Common myeloid progenitor, CD34-positive (primary cell): ENCODE measurements around the gene HMGXB3.

Experiments used
- CTCF ChIA-PET: fragments of 350-600 bp; sonication (Branson Sonifier 250); formaldehyde crosslinking; loops from one replicate; lab custom pipeline; 2021; ENCODE audit warnings: antibody characterized with exemption; lab: Charles Lee
- POLR2A ChIA-PET: fragments of 350-600 bp; sonication (Branson Sonifier 250); formaldehyde crosslinking; loops from one replicate; lab custom pipeline; 2021; ENCODE audit warnings: antibody characterized with exemption; lab: Charles Lee
- DNase-seq, 3 donors: peaks; one replicate each; pipeline versions ENCODE4 v3.0.0 to v3.0.0-alpha.2; 2013
- H3K27ac ChIP-seq, 2 experiments: 1 replicate in 1 of 2; 2 replicates in 1 of 2; pipeline ENCODE4 v1.7.0; 2013; ENCODE audit warnings: inconsistent platforms in 2 of 2, low read length in 2 of 2, mild to moderate bottlenecking in 2 of 2, low read depth in 1 of 2, moderate library complexity in 1 of 2; ENCODE audit not compliant: severe bottlenecking in 2 of 2, insufficient read depth in 1 of 2, poor library complexity in 1 of 2
- H3K27me3 ChIP-seq, 5 experiments: replicated peaks in 2 of 5; 1 replicate in 3 of 5; 2 replicates in 2 of 5; pipeline versions ENCODE4 v1.6.1 to v1.7.0; 2013; ENCODE audit warnings: low read length in 4 of 5, mild to moderate bottlenecking in 2 of 5, moderate library complexity in 2 of 5, inconsistent platforms in 1 of 5; ENCODE audit not compliant: insufficient read depth in 5 of 5, control insufficient read depth in 4 of 5
- H3K36me3 ChIP-seq, 4 experiments: 1 replicate in 2 of 4; 2 replicates in 2 of 4; pipeline versions ENCODE4 v1.6.1 to v1.7.0; 2013; ENCODE audit warnings: low read length in 3 of 4, control low read depth in 1 of 4, mild to moderate bottlenecking in 1 of 4; ENCODE audit not compliant: control insufficient read depth in 4 of 4, insufficient read depth in 4 of 4
- H3K4me1 ChIP-seq, 4 experiments: 1 replicate in 3 of 4; 2 replicates in 1 of 4; pipeline versions ENCODE4 v1.6.1 to v1.7.1; 2013; ENCODE audit warnings: low read length in 3 of 4, mild to moderate bottlenecking in 3 of 4, control low read depth in 1 of 4, inconsistent platforms in 1 of 4, moderate library complexity in 1 of 4; ENCODE audit not compliant: control insufficient read depth in 4 of 4, insufficient read depth in 4 of 4; ENCODE audit errors: control extremely low read depth in 1 of 4
- H3K4me3 ChIP-seq, 7 experiments: 1 replicate in 4 of 7; 2 replicates in 3 of 7; pipeline versions ENCODE4 v1.5.1 to v1.7.0; 2013; ENCODE audit warnings: mild to moderate bottlenecking in 7 of 7, low read length in 6 of 7, moderate library complexity in 6 of 7, inconsistent platforms in 2 of 7, low read depth in 2 of 7, control low read depth in 1 of 7; ENCODE audit not compliant: insufficient read depth in 4 of 7, control insufficient read depth in 1 of 7; ENCODE audit errors: extremely low read depth in 1 of 7
- H3K9me3 ChIP-seq, 5 experiments: 1 replicate in 4 of 5; 2 replicates in 1 of 5; pipeline versions ENCODE4 v1.6.1 to v1.7.1; 2013; ENCODE audit warnings: low read length in 4 of 5, mild to moderate bottlenecking in 2 of 5, inconsistent platforms in 1 of 5, low read depth in 1 of 5, moderate library complexity in 1 of 5; ENCODE audit not compliant: control insufficient read depth in 4 of 5, insufficient read depth in 2 of 5; ENCODE audit errors: control extremely low read depth in 1 of 5
- WGBS: methylation state at CpG from one replicate; pipeline ENCODE4 v1.1.5; 2013; ENCODE audit not compliant: insufficient coverage; 5-methylcytosine and 5-hydroxymethylcytosine counted together

HMGXB3 gene

DNA sequence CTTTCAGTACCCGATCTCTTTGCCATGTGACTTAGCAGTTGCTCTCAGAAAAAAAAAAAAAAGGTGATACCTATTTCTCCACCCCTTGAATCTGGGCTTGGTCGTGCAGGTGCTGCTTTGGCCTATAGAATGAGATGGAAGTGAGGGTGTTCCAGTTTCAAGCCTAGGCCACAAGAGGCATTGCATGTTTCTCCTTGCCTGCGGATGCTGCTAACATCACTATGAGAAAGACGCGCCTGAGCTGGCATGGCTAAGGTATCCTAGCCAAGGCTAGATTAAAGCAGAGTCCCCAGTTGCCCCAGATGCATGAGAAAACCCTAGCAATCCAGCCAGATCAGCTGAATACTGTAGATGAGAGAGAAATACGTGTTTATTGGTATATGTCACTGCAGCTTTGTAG is 100.5 kb downstream of the HMGXB3 start:
- WGBS: 82% methylated on average over 4 of the region's 6 CpGs
- H3K36me3 ChIP-seq: no peaks in the 10 kb centered on the region
- ChIA-PET POLR2A (no interaction called here), CTCF (interaction anchor here (0.9 to 1.7 kb wide), 3 partner anchors 15 to 411 kb away, joined by 3 to 5 read pairs (median 3); no protein-coding TSS in a partner anchor)
- no peak overlapping the region for H3K4me3 ChIP-seq
- H3K4me1 ChIP-seq: peaks cover 0 to 4% (median 1%) of the 10 kb centered on the region in 4 experiments
- H3K9me3 ChIP-seq: no peaks in the 10 kb centered on the region
- H3K27me3 ChIP-seq: no peaks in the 10 kb centered on the region
- DNase-seq: no peak
- no peak overlapping the region for H3K27ac ChIP-seq
